Keratinocyte (primary cell): ENCODE data around the gene PGAP1.

Experiments
- CTCF ChIP-seq, 3 experiments: IDR thresholded peaks in 1 of 3; conservative IDR thresholded peaks in 1 of 3; optimal IDR thresholded peaks in 1 of 3; 2 replicates in 2 of 3; 3 replicates in 1 of 3; pipeline versions ENCODE3 to v1.5.1; 2011; ENCODE audit warnings: low read length in 3 of 3, mild to moderate bottlenecking in 3 of 3, moderate library complexity in 2 of 3, control low read depth in 1 of 3, inconsistent platforms in 1 of 3; ENCODE audit not compliant: insufficient read depth in 2 of 3; ENCODE audit errors: extremely low read depth in 1 of 3
- EZH2 ChIP-seq: IDR thresholded peaks from one replicate; pipeline ENCODE4 v1.6.1; 2012; ENCODE audit warnings: inconsistent platforms, mild to moderate bottlenecking, low read length, moderate library complexity

GRCh38 chr2:196876364-196876763 is 50.1 kb downstream of the PGAP1 start:
- TF ChIP-seq CTCF (optimal IDR thresholded peaks at IDR 0.05 in 1 of 3, IDR thresholded peaks at IDR 0.05 in 1 of 3, conservative IDR thresholded peaks at IDR 0.05 in 1 of 3; ENCODE audit: extremely low read depth in 1 of 3, insufficient read depth in 2 of 3, low read length in 3 of 3) (no peak), EZH2 (no peak)
